Iris pigment epithelial cell (primary cell): ENCODE data around the gene PEX13.

Experiments used
- DNase-seq: peaks from one replicate; pipeline ENCODE4 v3.0.0-alpha.2; 2011; ENCODE audit warnings: low read depth

PEX13 gene

GRCh38 chr2:61065714-61066709, 48.5 kb downstream of the PEX13 start, which contains the start of gene SANBR:
Gene SANBR, plus strand, starts transcription at chr2:61065871. Its CDS starts 4,480 bp downstream, at chr2:61070351.
- DNase-seq: peak; percentile 83

- peak; percentile 8 for DNase-seq
Observed at GRCh38 chr2:61074100-61074499, 56.6 kb downstream of the PEX13 start.

- no peak for DNase-seq
Observed at GRCh38 chr2:61085883-61086282, 68.4 kb downstream of the PEX13 start.

DNA sequence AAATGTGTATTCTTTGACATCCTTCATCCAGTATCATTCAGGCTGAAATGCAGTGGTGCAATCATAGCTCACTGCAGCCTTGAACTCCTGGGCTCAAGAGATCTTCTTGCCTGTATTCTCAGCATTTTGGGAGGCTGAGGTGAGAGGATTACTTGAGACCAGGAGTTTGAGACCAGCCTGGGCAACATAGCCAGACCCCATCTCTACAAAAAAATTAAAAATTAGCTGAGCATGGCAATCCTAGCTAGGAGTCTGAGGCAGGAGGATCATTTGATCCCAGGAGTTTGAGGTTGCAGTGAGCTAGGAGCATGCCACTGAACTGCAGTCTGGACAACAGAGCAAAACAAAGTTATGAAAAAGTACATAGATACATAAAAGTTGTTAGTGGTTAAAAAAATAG, 72.3 kb downstream of the PEX13 start:
- DNase-seq: no peak

- DNase-seq: peak; percentile 78
Observed at GRCh38 chr2:61090386-61090921, 72.9 kb downstream of the PEX13 start.

DNA sequence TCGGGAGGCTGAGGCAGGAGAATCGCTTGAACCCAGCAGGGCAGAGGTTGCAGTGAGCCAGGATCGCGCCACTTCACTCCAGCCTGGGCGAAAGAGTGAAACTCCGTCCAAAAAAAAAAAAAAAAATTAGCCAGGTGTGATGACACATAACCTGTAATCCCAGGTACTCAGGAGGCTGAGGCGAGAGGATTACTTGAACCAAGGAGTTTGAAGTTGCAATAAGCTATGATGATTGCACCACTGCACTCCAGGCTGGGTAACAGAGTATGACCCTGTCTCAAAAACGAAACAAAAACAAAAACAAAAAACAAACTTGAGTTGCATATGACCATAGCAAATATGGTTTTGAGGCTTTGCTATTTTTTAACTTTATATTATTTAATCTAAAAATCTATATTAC, 74.0 kb downstream of the PEX13 start:
- DNase-seq: no peak

DNA sequence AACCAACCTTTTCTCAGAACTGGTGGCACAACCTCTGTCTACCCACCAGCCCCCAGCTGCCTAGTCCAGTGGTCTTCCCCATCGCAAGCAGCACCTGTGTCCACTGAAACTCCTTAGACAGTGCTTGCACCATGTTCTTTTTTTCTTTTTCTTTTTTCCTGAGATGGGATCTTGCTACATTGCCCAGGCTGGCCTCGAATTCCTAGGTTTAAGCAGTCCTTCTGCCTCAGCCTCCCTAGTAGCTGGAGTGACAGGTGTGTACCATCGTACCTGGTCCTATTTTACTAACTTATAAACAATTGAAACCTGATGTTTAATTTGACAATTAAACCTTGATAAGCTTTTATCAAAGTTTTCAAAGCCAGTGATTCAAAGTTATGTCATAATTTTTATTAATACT, 78.9 kb downstream of the PEX13 start:
- no peak for DNase-seq

GRCh38 chr2:61100801-61101200, 83.3 kb downstream of the PEX13 start:
- no peak for DNase-seq
